Measurements from ENCODE around the gene TMUB1.

DNA sequence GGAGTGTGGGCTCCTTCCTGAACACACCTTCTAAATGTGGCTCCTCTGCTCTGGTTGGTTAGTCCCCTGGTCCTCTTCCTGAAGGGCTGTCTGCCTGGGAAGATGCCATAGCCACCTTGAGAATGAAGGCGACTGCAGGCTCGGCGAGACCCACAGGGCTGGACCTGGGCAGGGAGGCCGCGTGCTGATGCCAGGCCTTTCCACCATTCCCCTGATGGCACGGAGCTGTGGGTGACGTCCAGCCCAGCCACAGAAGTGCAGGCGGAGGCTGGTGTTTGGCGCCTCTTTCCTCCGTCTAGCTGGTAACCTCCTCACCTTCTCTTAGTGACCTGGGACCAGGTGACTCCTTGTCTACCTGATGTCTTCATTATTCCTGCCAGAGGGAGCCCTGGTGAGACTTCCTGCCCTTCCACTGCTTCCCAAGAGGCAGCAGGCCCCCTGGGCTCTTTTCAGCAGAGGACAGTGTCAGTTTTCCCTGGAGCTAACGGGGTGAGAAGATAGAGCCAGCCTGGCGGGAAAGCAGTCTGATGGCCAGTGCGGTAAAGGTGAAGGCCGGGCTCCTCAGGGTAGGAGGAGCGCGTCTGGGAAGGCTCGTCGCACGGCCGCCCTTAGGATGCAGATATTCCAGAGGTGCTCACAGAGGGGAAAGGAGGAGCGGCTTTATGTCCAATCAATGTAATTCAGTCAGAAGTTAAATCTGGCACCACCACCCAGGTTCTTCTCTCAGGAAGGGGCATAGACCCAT is 49.3 kb upstream of the TMUB1 start:
- no peak for TF ChIP-seq EZH2 (IDR thresholded peaks at IDR 0.05; ENCODE audit: borderline replicate concordance, low read length)
- TF ChIP-seq, protein P1, sequence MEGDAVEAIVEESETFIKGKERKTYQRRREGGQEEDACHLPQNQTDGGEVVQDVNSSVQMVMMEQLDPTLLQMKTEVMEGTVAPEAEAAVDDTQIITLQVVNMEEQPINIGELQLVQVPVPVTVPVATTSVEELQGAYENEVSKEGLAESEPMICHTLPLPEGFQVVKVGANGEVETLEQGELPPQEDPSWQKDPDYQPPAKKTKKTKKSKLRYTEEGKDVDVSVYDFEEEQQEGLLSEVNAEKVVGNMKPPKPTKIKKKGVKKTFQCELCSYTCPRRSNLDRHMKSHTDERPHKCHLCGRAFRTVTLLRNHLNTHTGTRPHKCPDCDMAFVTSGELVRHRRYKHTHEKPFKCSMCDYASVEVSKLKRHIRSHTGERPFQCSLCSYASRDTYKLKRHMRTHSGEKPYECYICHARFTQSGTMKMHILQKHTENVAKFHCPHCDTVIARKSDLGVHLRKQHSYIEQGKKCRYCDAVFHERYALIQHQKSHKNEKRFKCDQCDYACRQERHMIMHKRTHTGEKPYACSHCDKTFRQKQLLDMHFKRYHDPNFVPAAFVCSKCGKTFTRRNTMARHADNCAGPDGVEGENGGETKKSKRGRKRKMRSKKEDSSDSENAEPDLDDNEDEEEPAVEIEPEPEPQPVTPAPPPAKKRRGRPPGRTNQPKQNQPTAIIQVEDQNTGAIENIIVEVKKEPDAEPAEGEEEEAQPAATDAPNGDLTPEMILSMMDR (conservative IDR thresholded peaks at IDR 0.05 in 1 of 2, IDR thresholded peaks at IDR 0.05 in 1 of 2; ENCODE audit: extremely low read depth in 1 of 2, insufficient read depth in 1 of 2, low read depth in 1 of 2, low read length in 2 of 2): no peak

All from mammary epithelial cell (primary cell).